HG03097 (cell line): ENCODE measurements around the gene P4HA2.

Source experiments
- ATAC-seq: cut with Tn5 transposase; IDR thresholded peaks from one replicate; pipeline ENCODE4 v1.9.1; 2021; ENCODE audit not compliant: unreplicated experiment, low FRiP score

Gene P4HA2

DNA sequence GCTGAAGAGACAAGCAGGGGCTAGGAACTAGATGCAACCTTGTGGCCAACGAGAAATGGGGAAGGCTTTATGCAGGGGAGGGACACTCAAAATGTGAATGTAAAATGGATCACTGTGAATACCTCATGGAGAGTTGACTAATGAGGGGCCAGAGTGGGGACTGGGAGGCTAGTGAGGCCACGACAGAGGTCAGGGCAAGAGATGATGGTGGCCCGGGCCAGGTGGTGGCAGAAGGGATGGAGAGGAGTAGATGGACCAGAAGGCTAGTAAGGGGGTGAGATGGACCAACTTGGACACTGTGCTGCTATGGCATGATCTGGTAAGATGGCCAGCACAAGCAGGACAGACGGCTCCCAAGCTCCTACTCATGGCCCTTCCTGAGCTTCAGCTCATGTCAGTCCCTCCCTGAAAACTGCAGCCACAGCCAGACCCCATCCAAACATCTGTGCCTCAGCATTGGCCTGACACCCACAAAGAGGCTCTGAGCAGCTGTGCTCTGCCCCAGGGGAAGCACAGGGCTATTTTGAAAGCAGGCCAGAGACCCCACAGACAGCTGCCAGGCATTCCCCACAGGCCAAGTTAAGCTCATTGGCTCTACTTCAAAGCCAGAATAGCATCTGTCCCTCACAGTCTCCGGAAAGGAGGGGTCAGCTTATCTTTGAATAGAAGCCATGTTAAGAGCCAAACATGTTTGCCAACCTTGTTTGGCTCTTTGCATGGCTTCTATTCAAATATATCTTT is 22.1 kb downstream of the P4HA2 start:
- no peak for ATAC-seq

GRCh38 chr5:132204371-132205135 is 23.1 kb downstream of the P4HA2 start:
- no peak for ATAC-seq

DNA sequence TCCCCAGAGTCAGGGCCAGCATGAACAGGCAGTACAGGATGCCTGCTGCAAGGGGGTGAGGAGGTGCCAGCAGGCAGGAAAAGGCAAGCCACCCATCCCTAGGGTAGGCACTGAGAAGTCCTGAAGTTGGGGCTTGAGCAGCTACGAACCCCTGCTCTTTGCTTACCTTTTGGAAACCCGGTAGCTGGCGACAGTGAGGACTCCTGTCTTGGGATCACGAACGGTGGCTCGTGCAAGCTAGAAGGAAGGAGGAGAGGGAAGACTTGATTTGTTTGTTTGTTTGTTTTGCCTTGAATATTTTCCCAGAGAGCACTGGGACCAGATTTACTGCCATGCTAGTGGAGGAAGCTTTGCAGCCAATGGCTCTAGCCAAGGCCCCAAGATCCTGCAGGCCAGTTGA is 23.7 kb downstream of the P4HA2 start:
- ATAC-seq: no peak

GRCh38 chr5:132203464-132203818 is 24.2 kb downstream of the P4HA2 start:
- ATAC-seq: no peak

GRCh38 chr5:132202711-132203463 is 24.8 kb downstream of the P4HA2 start:
- ATAC-seq: no peak

DNA sequence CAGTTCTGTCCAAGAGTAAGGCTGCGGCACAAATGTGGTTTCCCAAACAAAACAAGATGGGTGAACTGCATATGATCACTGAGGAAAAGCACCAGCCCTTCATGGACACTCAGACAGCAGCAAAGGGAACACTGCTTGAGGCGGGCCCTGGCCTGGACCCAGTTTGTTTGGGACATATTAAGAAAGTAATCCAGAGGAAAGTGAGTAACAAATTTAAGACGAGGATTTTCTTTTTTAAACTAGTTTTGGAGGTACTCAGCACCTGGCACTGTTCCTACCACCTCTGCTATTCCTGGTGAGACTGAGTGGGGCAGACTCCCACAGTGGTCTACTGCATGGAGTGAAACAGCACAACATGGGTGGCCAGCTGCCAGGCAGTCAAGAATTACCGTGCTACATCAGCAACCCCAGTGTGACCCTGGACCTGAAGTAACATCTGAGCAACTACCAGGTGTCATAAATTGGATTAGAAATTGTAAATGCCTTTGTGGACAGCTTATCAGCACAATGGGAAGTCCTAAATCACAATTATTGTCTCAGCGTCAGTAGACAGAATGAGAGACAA is 28.5 kb downstream of the P4HA2 start:
- no peak for ATAC-seq

DNA sequence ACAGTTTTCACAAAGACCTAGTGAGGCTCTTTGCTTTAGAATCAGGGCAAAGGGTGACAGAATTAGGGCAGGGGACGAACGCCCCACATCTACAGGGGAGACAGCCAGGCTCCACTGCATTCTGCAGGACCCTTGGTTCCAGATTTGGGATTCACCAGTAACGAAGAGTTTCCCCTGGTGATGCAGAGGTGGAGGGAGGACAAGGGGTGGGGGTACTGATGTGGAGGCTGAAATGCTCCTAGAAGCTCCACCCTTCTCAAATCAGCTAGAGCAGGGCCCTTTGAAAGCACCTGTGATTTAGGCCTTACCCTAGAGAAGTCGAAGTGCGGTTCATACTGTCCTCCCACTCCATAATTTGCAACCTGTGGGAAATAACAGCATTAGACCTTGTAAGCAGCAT is 29.1 kb downstream of the P4HA2 start:
- ATAC-seq: no peak

DNA sequence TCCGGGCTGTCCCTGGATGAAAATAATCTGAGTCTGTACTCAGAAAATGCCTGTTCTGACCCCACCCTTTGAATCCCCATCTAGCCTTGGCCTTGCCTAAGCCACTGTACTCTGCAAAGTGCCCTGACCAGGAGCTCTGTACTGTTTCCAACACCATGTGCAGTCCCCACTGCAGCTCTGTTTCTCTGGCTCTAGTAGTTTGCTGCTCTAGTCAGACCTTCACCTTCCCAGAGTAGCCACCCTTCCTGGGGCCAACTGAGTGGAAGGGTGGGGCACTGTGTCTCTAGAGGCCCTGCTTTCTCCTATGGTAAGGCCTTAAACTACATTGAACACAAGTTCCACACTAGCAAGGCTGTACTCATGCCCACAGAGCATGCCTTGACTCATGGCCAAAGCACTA is 31.9 kb downstream of the P4HA2 start:
- no peak for ATAC-seq

DNA sequence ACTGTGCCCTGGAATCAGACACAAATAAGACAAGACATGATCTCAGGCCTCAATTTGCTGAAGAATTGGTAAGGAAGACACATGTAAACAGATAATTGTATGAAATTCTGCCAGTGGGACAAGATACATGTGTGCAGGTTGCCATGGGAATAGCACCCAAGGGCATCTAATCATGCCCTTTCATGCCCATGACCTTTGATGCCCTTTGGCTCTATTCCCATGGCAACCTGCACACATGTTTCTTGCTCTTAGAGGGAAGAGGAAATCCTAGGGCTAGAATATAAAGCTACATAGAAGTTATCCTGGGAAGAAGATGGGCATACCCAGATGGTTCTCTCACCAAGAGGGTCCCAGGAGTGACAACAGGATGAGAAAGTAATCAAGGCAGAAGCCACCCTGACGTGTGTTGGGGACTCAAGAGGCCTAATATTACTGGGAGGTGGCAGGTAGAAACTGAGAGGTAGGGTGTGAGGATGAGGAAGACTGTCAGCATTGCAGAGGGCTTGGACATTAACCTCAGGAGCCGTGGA is 34.4 kb downstream of the P4HA2 start:
- no peak for ATAC-seq

DNA sequence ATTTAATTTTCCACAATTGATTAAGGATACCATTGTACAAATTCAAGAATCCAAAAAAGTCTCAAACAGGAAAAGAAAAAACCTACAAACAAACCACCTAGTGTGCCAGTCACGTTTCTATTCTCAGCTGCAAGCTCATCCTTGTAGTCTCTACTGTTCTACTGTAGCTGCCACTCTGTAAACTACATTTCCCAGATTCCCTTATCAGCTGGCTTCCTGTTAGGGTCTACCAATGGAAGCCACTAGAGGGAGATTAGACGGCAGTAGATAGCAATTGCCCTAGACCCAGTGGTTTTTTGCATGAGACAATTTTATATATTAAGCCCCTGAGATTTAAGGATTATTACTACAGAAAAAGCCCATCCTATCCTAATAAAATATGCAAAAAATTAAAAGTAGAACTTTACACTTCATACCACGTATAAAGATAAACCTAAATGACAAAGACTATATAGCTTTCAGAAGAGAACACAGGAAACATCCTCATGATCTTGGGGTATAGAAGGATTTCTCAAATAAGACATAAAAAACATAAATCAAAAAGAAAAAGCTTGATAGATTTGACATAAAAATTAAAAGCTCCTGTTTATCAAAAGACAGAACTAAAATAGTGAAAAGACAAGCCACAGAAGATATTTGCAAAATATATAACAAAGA is 37.4 kb downstream of the P4HA2 start:
- ATAC-seq: no peak

GRCh38 chr5:132184588-132184987 is 43.1 kb downstream of the P4HA2 start:
- no peak for ATAC-seq

DNA sequence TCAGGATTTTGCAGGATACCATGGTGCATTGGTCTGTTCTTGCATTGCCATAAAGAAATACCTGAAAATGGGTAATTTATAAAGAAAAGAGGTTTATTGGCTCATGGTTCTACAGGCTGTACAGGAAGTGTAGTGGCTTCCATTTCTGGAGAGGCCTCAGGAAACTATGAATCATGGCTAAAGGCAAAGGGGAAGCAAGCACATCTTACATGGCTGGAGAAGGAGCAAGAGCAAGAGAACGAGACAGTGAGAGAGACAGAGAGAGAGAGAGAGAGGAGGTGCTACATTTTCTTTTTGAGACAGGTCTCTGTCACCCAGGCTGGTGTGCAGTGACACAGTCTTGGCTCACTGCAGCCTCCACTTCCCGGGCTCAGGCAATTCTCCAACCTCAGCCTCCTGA is 43.9 kb downstream of the P4HA2 start:
- ATAC-seq: no peak

DNA sequence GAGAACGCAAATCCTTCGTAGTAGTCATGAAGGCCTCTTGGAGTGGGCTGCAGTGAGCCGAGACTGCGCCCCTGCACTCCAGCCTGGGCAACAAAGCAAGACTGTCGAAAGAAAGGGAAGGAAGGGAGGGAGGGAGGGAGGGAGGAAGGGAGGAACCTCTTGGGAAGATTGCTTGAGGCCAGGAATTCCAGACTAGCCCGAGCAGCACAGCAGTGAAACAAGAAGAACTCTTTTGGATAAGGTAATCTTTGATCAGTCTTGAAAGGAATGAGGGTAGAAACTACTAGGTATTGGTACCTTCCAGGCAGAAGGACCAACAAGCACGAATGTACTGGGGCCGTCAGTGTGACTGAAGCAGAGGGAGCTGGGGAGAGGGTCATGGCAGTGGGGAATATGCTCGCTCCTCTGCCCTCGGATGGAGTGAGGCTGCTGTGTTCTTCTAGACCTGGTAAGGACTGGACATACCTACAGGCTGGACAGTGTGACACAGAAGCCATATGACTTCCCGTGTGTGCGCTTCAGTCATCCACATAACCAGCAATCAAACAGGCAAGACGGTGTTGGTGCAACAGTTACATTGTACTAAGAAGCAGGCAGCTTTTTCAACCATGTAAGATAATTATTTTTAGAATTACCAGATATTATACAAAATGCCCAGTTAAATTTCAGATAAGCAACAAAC is 45.2 kb downstream of the P4HA2 start:
- ATAC-seq: no peak

DNA sequence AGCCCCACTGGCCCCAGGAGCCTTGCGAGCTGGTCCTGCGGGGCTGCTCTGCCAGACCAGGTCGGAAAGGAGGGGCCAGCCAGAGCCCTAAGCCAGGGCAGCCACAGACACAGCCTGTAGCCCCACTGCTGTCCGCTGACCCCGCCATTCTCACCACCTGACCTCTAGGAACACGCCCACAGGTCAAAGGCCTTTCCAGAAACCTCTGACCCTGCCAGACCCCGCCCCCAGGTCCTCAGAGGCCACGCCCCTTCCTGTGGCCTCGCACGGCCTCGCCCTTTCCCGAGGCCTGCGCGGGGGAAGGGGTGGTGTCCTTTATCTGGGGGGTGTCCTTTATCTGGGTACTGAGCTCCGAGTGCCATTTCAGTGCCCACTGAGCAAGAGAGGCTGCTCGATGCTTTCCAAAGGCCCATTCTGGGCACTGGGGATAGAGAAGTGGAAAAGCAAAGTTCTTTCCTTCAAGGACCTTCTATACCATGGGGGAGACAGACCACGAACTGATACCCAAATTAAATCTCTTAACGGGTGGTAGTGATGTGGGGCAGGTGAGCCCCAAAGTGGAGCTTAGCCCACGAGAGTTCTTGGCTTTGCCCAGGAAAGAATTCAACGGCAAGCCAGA is 46.5 kb downstream of the P4HA2 start:
- no peak for ATAC-seq

- ATAC-seq: no peak
Observed at GRCh38 chr5:132180134-132180745, 47.4 kb downstream of the P4HA2 start.

DNA sequence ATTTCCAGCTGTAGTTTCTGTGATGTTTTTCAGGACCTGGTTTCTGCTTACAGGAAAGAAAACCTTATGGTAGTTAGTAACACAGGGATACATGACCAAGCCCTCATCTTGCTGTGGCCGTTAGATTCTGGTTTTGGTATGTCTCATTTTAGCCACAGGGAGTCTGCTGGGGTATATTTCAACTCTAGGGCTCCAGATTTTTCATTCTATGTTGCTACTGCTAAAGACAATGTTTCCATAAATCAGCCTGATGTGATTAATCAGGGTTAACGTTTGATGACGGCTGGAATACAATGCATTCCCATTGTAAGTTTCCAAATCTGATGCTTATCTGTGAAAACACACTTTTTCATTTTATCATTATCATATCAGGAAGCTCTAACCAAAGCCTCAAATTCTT is 48.2 kb downstream of the P4HA2 start:
- no peak for ATAC-seq

DNA sequence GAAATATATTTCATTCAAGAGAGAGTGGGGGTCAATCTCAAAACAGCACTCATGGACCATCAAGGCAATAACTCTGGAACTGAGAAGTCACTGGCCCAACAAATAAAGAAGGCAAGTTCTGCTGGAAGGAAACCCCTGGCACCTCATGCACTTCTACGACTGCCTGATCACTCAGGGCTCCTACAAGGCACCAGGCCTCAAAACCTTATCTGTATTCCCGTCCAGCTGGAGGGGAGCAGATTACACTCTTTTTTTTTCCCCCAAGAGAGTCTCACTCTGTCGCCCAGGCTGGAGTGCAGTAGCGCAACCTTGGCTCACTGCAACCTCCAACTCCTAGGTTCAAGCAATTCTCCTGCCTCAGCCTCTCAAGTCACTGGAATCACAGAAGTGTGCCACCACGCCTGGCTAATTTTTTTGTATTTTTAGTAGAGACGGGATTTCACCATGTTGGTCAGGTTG is 49.9 kb downstream of the P4HA2 start:
- no peak for ATAC-seq

DNA sequence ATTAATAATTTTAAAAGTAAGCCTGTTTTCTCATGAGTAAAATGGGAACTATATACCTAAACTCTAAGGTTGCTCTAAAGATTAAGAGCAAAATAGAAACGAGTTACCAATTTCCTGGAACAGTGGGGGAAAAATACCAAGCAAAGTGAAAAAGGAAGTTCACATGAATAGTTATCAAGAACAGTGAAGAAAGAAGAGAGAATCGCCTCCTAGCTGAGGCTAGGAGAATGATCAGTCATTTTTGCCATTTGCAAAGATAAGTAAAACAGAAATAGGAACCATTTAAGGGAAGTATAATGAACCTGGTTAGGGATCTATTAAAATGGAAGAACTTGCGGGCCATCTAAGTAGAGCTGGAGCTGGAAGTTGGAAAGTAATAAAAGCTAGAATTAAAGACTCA is 50.7 kb downstream of the P4HA2 start:
- no peak for ATAC-seq

DNA sequence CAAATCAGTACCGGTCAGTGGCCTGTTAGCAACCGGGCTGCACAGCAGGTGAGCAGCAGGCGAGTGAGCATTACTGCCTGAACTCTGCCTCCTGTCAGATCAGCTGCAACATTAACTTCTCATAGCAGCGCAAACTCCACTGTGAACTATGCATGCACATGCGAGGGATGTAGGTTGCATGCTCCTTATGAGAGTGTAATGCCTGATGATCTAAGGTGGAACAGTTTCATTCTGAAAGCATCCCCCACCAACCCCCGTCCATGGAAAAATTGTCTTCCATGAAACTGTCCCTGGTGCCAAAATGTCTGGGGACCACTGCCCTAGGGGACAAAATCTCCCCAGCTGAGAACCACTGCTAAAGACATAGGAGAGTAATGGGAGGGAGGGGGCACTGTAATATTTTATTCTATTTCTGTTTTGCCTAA is 51.1 kb downstream of the P4HA2 start:
- no peak for ATAC-seq
